ENCODE results near the gene LGALS9.
"Not testable (repeated sequence)": the region's sequence is repeated elsewhere in the genome, so short reads cannot be mapped to it uniquely, and the experiment has no call there.

LGALS9 gene

GRCh38 chr17:27669136-27669535 lies 38.1 kb downstream of the LGALS9 start:
- Histone ChIP-seq H3K9me3 (ENCODE audit: control insufficient read depth in 1 of 2, low read length in 2 of 2) (no peaks in the 10 kb centered on the region), H3K4me3 (ENCODE audit: low read depth in 1 of 2, low read length in 2 of 2) (no peak overlapping the region), H3K4me1 (ENCODE audit: control insufficient read depth in 1 of 2, insufficient read depth in 2 of 2, low read length in 2 of 2) (no peaks in the 10 kb centered on the region), H3K36me3 (ENCODE audit: control insufficient read depth in 1 of 2, insufficient read depth in 2 of 2, low read length in 2 of 2) (no peaks in the 10 kb centered on the region), H3K27me3 (ENCODE audit: low read depth, low read length) (no peaks in the 10 kb centered on the region), H3K27ac (ENCODE audit: low read length) (no peak overlapping the region)

- Histone ChIP-seq H3K4me3 (ENCODE audit: low read depth in 1 of 2, low read length in 2 of 2) (no peak overlapping the region), H3K36me3 (ENCODE audit: control insufficient read depth in 1 of 2, insufficient read depth in 2 of 2, low read length in 2 of 2) (no peaks in the 10 kb centered on the region), H3K9me3 (ENCODE audit: control insufficient read depth in 1 of 2, low read length in 2 of 2) (no peaks in the 10 kb centered on the region), H3K27me3 (ENCODE audit: low read depth, low read length) (no peaks in the 10 kb centered on the region), H3K27ac (ENCODE audit: low read length) (no peak overlapping the region), H3K4me1 (ENCODE audit: control insufficient read depth in 1 of 2, insufficient read depth in 2 of 2, low read length in 2 of 2) (no peaks in the 10 kb centered on the region)
These were observed 38.9 kb downstream of the LGALS9 start for GRCh38 chr17:27669850-27670249.

- no peaks in the 10 kb centered on the region for H3K4me1 ChIP-seq (ENCODE audit: control insufficient read depth in 1 of 2, insufficient read depth in 2 of 2, low read length in 2 of 2)
- no peaks in the 10 kb centered on the region for H3K27me3 ChIP-seq (ENCODE audit: low read depth, low read length)
- no peaks in the 10 kb centered on the region for H3K36me3 ChIP-seq (ENCODE audit: control insufficient read depth in 1 of 2, insufficient read depth in 2 of 2, low read length in 2 of 2)
- H3K4me3 ChIP-seq (ENCODE audit: low read depth in 1 of 2, low read length in 2 of 2), result no peak overlapping the region
- H3K27ac ChIP-seq (ENCODE audit: low read length), result no peak overlapping the region
- no peaks in the 10 kb centered on the region for H3K9me3 ChIP-seq (ENCODE audit: control insufficient read depth in 1 of 2, low read length in 2 of 2)
These were observed 40.0 kb downstream of the LGALS9 start for GRCh38 chr17:27670791-27671590.

- Histone ChIP-seq H3K4me3 (ENCODE audit: low read depth in 1 of 2, low read length in 2 of 2) (no peak overlapping the region), H3K27me3 (ENCODE audit: low read depth, low read length) (no peaks in the 10 kb centered on the region), H3K27ac (ENCODE audit: low read length) (no peak overlapping the region), H3K36me3 (ENCODE audit: control insufficient read depth in 1 of 2, insufficient read depth in 2 of 2, low read length in 2 of 2) (no peaks in the 10 kb centered on the region), H3K9me3 (ENCODE audit: control insufficient read depth in 1 of 2, low read length in 2 of 2) (no peaks in the 10 kb centered on the region), H3K4me1 (ENCODE audit: control insufficient read depth in 1 of 2, insufficient read depth in 2 of 2, low read length in 2 of 2) (no peaks in the 10 kb centered on the region)
These were observed 40.6 kb downstream of the LGALS9 start for GRCh38 chr17:27671591-27671910.

- not testable (repeated sequence) for H3K36me3 ChIP-seq (ENCODE audit: control insufficient read depth in 1 of 2, insufficient read depth in 2 of 2, low read length in 2 of 2); H3K27me3 ChIP-seq (ENCODE audit: low read depth, low read length); H3K4me3 ChIP-seq (ENCODE audit: low read depth in 1 of 2, low read length in 2 of 2); H3K27ac ChIP-seq (ENCODE audit: low read length); H3K9me3 ChIP-seq (ENCODE audit: control insufficient read depth in 1 of 2, low read length in 2 of 2); H3K4me1 ChIP-seq (ENCODE audit: control insufficient read depth in 1 of 2, insufficient read depth in 2 of 2, low read length in 2 of 2)
These were observed 41.0 kb downstream of the LGALS9 start for GRCh38 chr17:27671977-27672480.

- no peaks in the 10 kb centered on the region for H3K4me1 ChIP-seq (ENCODE audit: control insufficient read depth in 1 of 2, insufficient read depth in 2 of 2, low read length in 2 of 2)
- H3K36me3 ChIP-seq (ENCODE audit: control insufficient read depth in 1 of 2, insufficient read depth in 2 of 2, low read length in 2 of 2), result no peaks in the 10 kb centered on the region
- no peak overlapping the region for H3K27ac ChIP-seq (ENCODE audit: low read length)
- H3K27me3 ChIP-seq (ENCODE audit: low read depth, low read length), result no peaks in the 10 kb centered on the region
- H3K9me3 ChIP-seq (ENCODE audit: control insufficient read depth in 1 of 2, low read length in 2 of 2), result no peaks in the 10 kb centered on the region
- no peak overlapping the region for H3K4me3 ChIP-seq (ENCODE audit: low read depth in 1 of 2, low read length in 2 of 2)
These were observed 43.3 kb downstream of the LGALS9 start for GRCh38 chr17:27674335-27674734.

GRCh38 chr17:27677191-27677590 lies 46.2 kb downstream of the LGALS9 start:
- no peak overlapping the region for H3K4me3 ChIP-seq (ENCODE audit: low read depth in 1 of 2, low read length in 2 of 2)
- H3K9me3 ChIP-seq (ENCODE audit: control insufficient read depth in 1 of 2, low read length in 2 of 2), result no peaks in the 10 kb centered on the region
- H3K4me1 ChIP-seq (ENCODE audit: control insufficient read depth in 1 of 2, insufficient read depth in 2 of 2, low read length in 2 of 2), result no peaks in the 10 kb centered on the region
- H3K27ac ChIP-seq (ENCODE audit: low read length), result no peak overlapping the region
- no peaks in the 10 kb centered on the region for H3K27me3 ChIP-seq (ENCODE audit: low read depth, low read length)
- no peaks in the 10 kb centered on the region for H3K36me3 ChIP-seq (ENCODE audit: control insufficient read depth in 1 of 2, insufficient read depth in 2 of 2, low read length in 2 of 2)

- not testable (repeated sequence) for H3K4me1 ChIP-seq (ENCODE audit: control insufficient read depth in 1 of 2, insufficient read depth in 2 of 2, low read length in 2 of 2); H3K27ac ChIP-seq (ENCODE audit: low read length); H3K36me3 ChIP-seq (ENCODE audit: control insufficient read depth in 1 of 2, insufficient read depth in 2 of 2, low read length in 2 of 2); H3K4me3 ChIP-seq (ENCODE audit: low read depth in 1 of 2, low read length in 2 of 2); H3K27me3 ChIP-seq (ENCODE audit: low read depth, low read length)
- H3K9me3 ChIP-seq (ENCODE audit: control insufficient read depth in 1 of 2, low read length in 2 of 2), result peaks cover 0 to 17% of the 10 kb centered on the region in 2 donors
These were observed 55.3 kb downstream of the LGALS9 start for GRCh38 chr17:27686322-27686721.

- no peaks in the 10 kb centered on the region for H3K27me3 ChIP-seq (ENCODE audit: low read depth, low read length)
- no peak overlapping the region for H3K4me3 ChIP-seq (ENCODE audit: low read depth in 1 of 2, low read length in 2 of 2)
- peaks cover 5 to 27% of the 10 kb centered on the region in 2 donors for H3K9me3 ChIP-seq (ENCODE audit: control insufficient read depth in 1 of 2, low read length in 2 of 2)
- no peak overlapping the region for H3K27ac ChIP-seq (ENCODE audit: low read length)
- no peaks in the 10 kb centered on the region for H3K4me1 ChIP-seq (ENCODE audit: control insufficient read depth in 1 of 2, insufficient read depth in 2 of 2, low read length in 2 of 2)
- no peaks in the 10 kb centered on the region for H3K36me3 ChIP-seq (ENCODE audit: control insufficient read depth in 1 of 2, insufficient read depth in 2 of 2, low read length in 2 of 2)
These were observed 59.9 kb downstream of the LGALS9 start for GRCh38 chr17:27690882-27691281.

GRCh38 chr17:27695254-27695814 lies 64.3 kb downstream of the LGALS9 start:
- not testable (repeated sequence) for H3K27me3 ChIP-seq (ENCODE audit: low read depth, low read length); H3K36me3 ChIP-seq (ENCODE audit: control insufficient read depth in 1 of 2, insufficient read depth in 2 of 2, low read length in 2 of 2); H3K4me3 ChIP-seq (ENCODE audit: low read depth in 1 of 2, low read length in 2 of 2); H3K27ac ChIP-seq (ENCODE audit: low read length); H3K4me1 ChIP-seq (ENCODE audit: control insufficient read depth in 1 of 2, insufficient read depth in 2 of 2, low read length in 2 of 2)
- H3K9me3 ChIP-seq (ENCODE audit: control insufficient read depth in 1 of 2, low read length in 2 of 2), result peaks cover 5 to 21% of the 10 kb centered on the region in 2 donors

All from muscle layer of duodenum (tissue), 2 donors.